Measurements from ENCODE around the gene FAM107B. TPM values are rescaled to one million over a fixed set of nuclear protein-coding genes. Genes with fewer than 3 reads are reported as not detected.
A peak's percentile ranks its signal among the peaks of the same experiment; 100 is the strongest.

FAM107B gene
- total and polyA plus RNA-seq, 2 experiments from 2014 or later, result 3.4 to 5.2 TPM

DNA sequence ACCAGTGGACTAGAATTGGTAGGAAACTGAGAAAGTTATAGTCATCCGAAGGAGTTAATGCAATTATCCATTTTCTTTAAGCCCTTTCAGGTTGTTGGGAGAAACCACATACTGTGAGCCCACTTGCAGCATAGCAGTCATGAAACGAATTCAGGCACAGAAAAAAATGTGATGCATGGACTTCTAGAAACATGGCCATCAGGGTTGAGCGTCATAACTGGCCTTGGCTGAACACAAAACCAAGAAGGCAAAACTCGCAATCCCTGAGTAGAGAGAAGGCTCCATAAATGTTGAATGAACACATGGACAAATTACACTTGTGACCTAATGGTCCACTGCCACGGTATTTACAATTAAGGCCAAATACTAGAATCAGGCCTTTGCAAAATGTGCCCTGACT lies 121.9 kb downstream of the FAM107B start:
- Histone ChIP-seq H3K27me3 (replicated peaks; ENCODE audit: insufficient read depth) (no peaks in the 10 kb centered on the region), H3K4me1 (ENCODE audit: insufficient read depth) (peaks cover 18% of the 10 kb centered on the region), H2AFZ (no peak overlapping the region), H3K27ac (peak overlapping the region; percentile 72; the same call in 1 of the 2 replicates), H3K4me3 (no peak overlapping the region), H3K36me3 (ENCODE audit: low read depth) (no peaks in the 10 kb centered on the region), H3K79me2 (ENCODE audit: insufficient read depth) (no peaks in the 10 kb centered on the region), H4K20me1 (ENCODE audit: insufficient read depth) (no peaks in the 10 kb centered on the region), H3K9me2 (ENCODE audit: insufficient read depth) (no peaks in the 10 kb centered on the region), H3K4me2 (ENCODE audit: unreplicated experiment) (no peak overlapping the region), H3K9ac (no peak overlapping the region), H3K9me3 (ENCODE audit: low read depth) (no peaks in the 10 kb centered on the region), H3F3A (ENCODE audit: insufficient read depth) (peaks cover 19% of the 10 kb centered on the region)
- no peak for DNase-seq
- in situ Hi-C loops (cut with MboI), result no loop called here
- 56 to 59% methylated on average over 5 of the region's 5 CpGs for WGBS, 2 experiments (ENCODE audit: low coverage in 1 of 2, low lambda C conversion rate in 2 of 2, missing lambda C conversion rate in 2 of 2)
- no peak for TF ChIP-seq EZH2 (IDR thresholded peaks at IDR 0.05; ENCODE audit: insufficient read depth, poor library complexity, severe bottlenecking)
- no peak for TF ChIP-seq EZH2phosphoT487 (IDR thresholded peaks at IDR 0.05; ENCODE audit: insufficient read depth, low read depth)

DNA sequence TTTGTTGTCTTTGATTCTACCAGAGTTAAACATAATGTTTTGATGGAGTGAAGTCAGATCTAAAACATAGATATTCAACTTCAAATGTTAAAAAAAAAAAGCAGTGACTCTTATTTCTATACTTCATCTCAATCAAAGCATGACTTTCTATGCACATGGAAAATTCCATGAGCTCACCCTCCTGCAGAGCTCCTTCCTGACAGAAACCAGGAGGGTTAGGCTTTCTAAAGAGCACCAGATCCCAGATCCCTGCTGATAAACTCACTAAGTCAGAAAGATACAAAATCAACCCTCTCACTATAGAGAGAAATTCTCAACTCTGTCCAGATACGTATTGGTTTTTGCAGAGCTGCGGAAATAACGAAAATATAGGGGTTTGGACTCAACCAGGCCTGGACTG lies 122.6 kb downstream of the FAM107B start:
- Histone ChIP-seq H3K4me2 (ENCODE audit: unreplicated experiment) (no peak overlapping the region), H4K20me1 (ENCODE audit: insufficient read depth) (no peaks in the 10 kb centered on the region), H3K79me2 (ENCODE audit: insufficient read depth) (no peaks in the 10 kb centered on the region), H3K9me2 (ENCODE audit: insufficient read depth) (no peaks in the 10 kb centered on the region), H3K27me3 (replicated peaks; ENCODE audit: insufficient read depth) (no peaks in the 10 kb centered on the region), H3K4me1 (ENCODE audit: insufficient read depth) (peaks cover 15% of the 10 kb centered on the region), H3K4me3 (no peak overlapping the region), H3K36me3 (ENCODE audit: low read depth) (no peaks in the 10 kb centered on the region), H3K9ac (no peak overlapping the region), H3K27ac (no peak overlapping the region), H2AFZ (no peak overlapping the region), H3K9me3 (ENCODE audit: low read depth) (no peaks in the 10 kb centered on the region), H3F3A (ENCODE audit: insufficient read depth) (peaks cover 17% of the 10 kb centered on the region; the same call in 1 of the 2 replicates)
- TF ChIP-seq EZH2 (IDR thresholded peaks at IDR 0.05; ENCODE audit: insufficient read depth, poor library complexity, severe bottlenecking) (no peak), EZH2phosphoT487 (IDR thresholded peaks at IDR 0.05; ENCODE audit: insufficient read depth, low read depth) (no peak)
- in situ Hi-C loops (cut with MboI), result no loop called here
- no peak for DNase-seq
- 93 to 95% methylated on average over 3 of the region's 3 CpGs for WGBS, 2 experiments (ENCODE audit: low coverage in 1 of 2, low lambda C conversion rate in 2 of 2, missing lambda C conversion rate in 2 of 2)

DNA sequence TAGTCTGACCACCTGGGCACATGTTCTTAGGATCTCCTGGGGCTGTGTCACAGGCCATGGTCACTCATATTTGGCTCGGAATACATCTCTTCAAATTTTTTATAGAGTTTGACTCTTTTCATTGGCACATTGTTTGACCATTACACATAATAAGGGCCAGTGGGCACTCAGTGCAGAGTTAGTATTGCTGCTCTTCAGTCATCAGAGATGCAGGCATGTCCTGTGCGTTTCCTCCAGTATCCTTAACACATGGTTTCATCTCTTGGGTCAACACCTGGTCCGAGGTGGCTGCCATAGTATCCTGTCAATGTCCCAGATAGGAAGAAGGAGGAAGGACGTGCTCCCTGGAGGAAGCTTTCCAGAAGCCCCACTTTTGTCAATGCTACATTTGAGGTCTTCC lies 125.0 kb downstream of the FAM107B start:
- Histone ChIP-seq H3K4me3 (no peak overlapping the region), H3K27me3 (replicated peaks; ENCODE audit: insufficient read depth) (peaks cover 12% of the 10 kb centered on the region), H3F3A (ENCODE audit: insufficient read depth) (peaks cover 17% of the 10 kb centered on the region; the same call in 1 of the 2 replicates), H4K20me1 (ENCODE audit: insufficient read depth) (no peaks in the 10 kb centered on the region), H3K9me3 (ENCODE audit: low read depth) (no peaks in the 10 kb centered on the region), H3K4me1 (ENCODE audit: insufficient read depth) (peaks cover 15% of the 10 kb centered on the region), H2AFZ (no peak overlapping the region), H3K36me3 (ENCODE audit: low read depth) (no peaks in the 10 kb centered on the region), H3K79me2 (ENCODE audit: insufficient read depth) (no peaks in the 10 kb centered on the region), H3K9me2 (ENCODE audit: insufficient read depth) (no peaks in the 10 kb centered on the region), H3K4me2 (ENCODE audit: unreplicated experiment) (no peak overlapping the region), H3K9ac (no peak overlapping the region), H3K27ac (no peak overlapping the region)
- no peak for TF ChIP-seq EZH2 (IDR thresholded peaks at IDR 0.05; ENCODE audit: insufficient read depth, poor library complexity, severe bottlenecking)
- TF ChIP-seq EZH2phosphoT487 (IDR thresholded peaks at IDR 0.05; ENCODE audit: insufficient read depth, low read depth), result no peak
- in situ Hi-C loops (cut with MboI), result no loop called here
- 71 to 74% methylated on average over 4 of the region's 4 CpGs for WGBS, 2 experiments (ENCODE audit: low coverage in 1 of 2, low lambda C conversion rate in 2 of 2, missing lambda C conversion rate in 2 of 2)
- no peak for DNase-seq

DNA sequence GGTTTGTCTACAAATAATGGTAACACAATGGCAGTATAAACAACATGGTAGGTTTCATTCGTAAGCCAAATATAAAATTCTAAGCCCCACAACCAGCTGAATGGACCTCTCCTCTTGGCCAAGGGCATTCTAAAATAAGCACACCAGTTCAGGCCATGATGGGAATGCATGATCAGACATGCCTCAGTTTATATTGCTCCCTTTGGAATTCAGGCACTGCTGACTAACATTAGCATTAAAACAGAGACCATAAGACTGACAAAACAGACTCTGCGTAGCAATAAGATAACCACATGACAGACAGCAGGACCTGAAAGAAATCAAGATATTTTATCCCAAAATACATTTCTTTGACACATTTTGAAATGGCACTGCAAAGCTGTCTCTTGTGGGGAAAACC lies 125.8 kb downstream of the FAM107B start:
- Histone ChIP-seq H3K9ac (no peak overlapping the region), H3K9me3 (ENCODE audit: low read depth) (no peaks in the 10 kb centered on the region), H2AFZ (no peak overlapping the region), H3K9me2 (ENCODE audit: insufficient read depth) (no peaks in the 10 kb centered on the region), H3K27me3 (replicated peaks; ENCODE audit: insufficient read depth) (peaks cover 19% of the 10 kb centered on the region), H3F3A (ENCODE audit: insufficient read depth) (peaks cover 10% of the 10 kb centered on the region; the same call in 1 of the 2 replicates), H3K4me2 (ENCODE audit: unreplicated experiment) (no peak overlapping the region), H3K4me1 (ENCODE audit: insufficient read depth) (peaks cover 7% of the 10 kb centered on the region), H3K36me3 (ENCODE audit: low read depth) (no peaks in the 10 kb centered on the region), H4K20me1 (ENCODE audit: insufficient read depth) (no peaks in the 10 kb centered on the region), H3K79me2 (ENCODE audit: insufficient read depth) (no peaks in the 10 kb centered on the region), H3K27ac (no peak overlapping the region), H3K4me3 (no peak overlapping the region)
- TF ChIP-seq EZH2 (IDR thresholded peaks at IDR 0.05; ENCODE audit: insufficient read depth, poor library complexity, severe bottlenecking) (no peak), EZH2phosphoT487 (IDR thresholded peaks at IDR 0.05; ENCODE audit: insufficient read depth, low read depth) (no peak)
- no peak for DNase-seq
- in situ Hi-C loops (cut with MboI), result no loop called here
- WGBS, 2 experiments (ENCODE audit: low coverage in 1 of 2, low lambda C conversion rate in 2 of 2, missing lambda C conversion rate in 2 of 2), result 71 to 76% methylated on average over 2 of the region's 2 CpGs

Measured in GM23248 (cell line).